HG03175 (cell line): Measurements from ENCODE around the gene KCNMA1.

Experiments
- ATAC-seq: cut with Tn5 transposase; IDR thresholded peaks from one replicate; pipeline ENCODE4 v1.9.1; 2021; ENCODE audit warnings: mild to moderate bottlenecking, moderate library complexity; ENCODE audit not compliant: unreplicated experiment

The KCNMA1 gene

DNA sequence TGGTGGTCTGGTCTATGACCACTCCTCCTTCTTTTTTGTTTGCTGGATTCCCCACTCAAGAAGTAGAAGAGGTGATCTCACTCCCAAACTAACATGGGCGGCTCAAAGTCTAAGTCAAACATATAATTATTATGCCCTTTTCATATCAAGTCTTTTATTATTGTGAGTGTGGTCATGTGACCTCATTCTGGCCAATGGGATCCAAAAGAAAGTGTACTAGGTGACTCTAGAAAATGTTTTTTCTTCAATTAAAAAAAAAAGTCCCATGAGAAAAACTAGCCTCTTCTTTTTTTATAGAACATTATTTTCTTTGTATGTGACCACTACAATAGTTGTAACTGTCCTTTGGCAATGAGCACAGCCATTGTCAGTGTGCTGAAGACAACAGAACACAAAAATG lies 772.7 kb downstream of the KCNMA1 start:
- no peak for ATAC-seq

DNA sequence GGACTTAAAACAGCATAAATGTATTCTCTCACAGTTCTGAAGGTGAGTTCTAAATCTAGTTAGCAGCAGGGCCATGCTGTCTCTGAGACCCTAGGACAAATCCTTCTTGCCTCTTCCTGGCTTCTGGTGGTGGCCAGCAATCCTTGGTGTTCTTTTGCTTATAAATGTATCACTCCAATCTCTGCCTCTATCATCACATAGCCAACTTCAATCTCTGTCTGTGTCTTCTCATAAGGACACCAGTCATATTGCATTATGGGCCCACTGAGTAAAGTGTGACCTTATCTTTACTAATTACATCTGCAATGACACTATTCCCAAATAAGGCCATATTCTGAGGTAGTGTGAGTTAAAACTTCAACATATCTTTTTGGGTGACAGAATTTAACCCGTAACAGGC lies 778.9 kb downstream of the KCNMA1 start:
- ATAC-seq: no peak

DNA sequence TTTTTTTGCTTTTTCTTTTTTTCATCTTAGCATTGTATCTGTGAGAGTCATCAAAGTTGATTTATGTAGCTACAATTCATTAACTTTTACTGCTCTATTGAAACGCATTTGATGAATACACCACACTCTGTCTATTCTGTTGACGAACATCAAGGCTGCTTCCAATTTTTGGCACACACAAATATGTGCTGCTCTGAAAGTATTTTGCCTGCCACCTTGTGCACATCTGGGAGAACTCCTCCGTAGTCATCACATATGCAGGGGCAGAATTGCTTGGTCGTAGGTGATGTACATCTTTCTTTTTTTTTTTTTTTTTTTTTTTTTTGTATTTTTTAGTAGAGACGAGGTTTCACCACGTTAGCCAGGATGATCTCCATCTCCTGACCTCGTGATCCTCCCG lies 796.8 kb downstream of the KCNMA1 start:
- ATAC-seq: no peak

DNA sequence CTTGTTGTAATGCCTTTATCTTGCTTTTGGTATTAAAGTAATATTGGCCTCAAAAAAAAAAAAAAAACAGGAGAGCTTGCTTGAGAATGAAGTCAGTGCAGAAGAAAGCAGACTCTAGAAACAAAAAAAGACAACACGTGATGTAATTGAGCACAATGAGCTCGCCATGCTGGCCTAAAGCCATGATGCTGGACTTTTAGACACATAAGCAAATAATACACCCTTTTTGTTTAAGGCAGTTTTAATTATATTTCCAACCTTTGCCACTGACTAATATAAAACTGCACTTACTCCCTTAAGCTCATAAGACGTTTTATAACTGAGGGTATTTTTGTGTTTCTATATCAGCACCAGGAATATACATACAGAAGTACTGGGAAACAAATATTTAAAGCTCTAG lies 798.3 kb downstream of the KCNMA1 start:
- no peak for ATAC-seq

DNA sequence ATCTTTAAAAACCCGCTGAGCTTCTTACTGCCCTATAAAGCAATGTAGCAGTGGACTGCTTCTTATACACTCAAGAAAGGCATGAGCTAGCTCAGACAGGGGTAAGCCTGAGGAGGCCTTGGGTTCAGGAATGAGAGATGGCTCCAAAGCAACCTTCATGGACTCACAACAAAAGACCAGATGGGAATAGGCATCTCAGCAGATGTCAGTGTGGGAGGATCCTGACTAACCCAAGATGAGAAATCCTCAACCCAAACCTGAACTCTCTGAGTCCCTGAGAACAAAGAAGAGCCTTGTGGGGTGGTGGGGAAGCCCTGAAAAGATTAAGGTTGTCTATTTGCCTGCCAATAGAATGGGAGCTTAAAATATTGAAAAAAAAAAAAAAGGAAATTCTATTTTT lies 807.4 kb downstream of the KCNMA1 start:
- no peak for ATAC-seq

DNA sequence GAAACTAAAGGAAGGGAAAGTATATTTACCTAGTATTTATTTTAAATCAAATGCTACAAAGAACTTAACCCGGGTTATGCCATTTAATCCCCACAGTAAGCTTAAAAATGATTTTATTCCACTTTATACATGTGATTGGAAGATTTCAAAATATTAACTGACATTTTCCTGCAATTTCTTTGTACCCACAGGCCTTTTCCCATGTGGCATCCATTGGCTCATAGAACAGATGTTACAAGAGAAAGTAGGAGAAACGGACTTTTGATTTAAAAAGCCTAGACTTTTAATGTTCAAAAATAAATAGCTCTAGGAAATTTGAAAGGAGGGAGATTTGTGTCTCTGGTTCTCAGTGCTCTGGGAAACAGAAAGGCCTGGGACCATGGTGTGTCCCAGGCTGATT lies 807.9 kb downstream of the KCNMA1 start:
- ATAC-seq: no peak
